H1 (cell line): ENCODE measurements around the gene MRRF. TPM values are rescaled to one million over a fixed set of nuclear protein-coding genes. Genes with fewer than 3 reads are reported as not detected.

ENCODE experiments used
- EP300 ChIP-seq, 2 experiments: IDR thresholded peaks; 1 replicate in 1 of 2; 2 replicates in 1 of 2; pipeline ENCODE4 v1.6.1; 2011 to 2012; ENCODE audit warnings: low read depth in 2 of 2, low read length in 2 of 2, mild to moderate bottlenecking in 2 of 2, borderline replicate concordance in 1 of 2, inconsistent platforms in 1 of 2, moderate library complexity in 1 of 2
- JUND ChIP-seq: IDR thresholded peaks from 2 replicates; pipeline ENCODE4 v1.6.1; 2011; ENCODE audit warnings: mild to moderate bottlenecking, improper control_type of control experiment, low read length
- RFX5 ChIP-seq: IDR thresholded peaks from 2 replicates; pipeline ENCODE4 v1.6.1; 2011; ENCODE audit warnings: low read depth, low read length, improper control_type of control experiment, borderline replicate concordance
- RXRA ChIP-seq: IDR thresholded peaks from 2 replicates; pipeline ENCODE4 v1.6.1; 2011; ENCODE audit warnings: low read depth, mild to moderate bottlenecking, low read length, moderate library complexity; ENCODE audit not compliant: insufficient read depth
- SAP30 ChIP-seq: fragments of 300-600 bp; sonication (generic); IDR thresholded peaks from 2 replicates; pipeline ENCODE4 v1.7.1; 2012; ENCODE audit warnings: low read length, moderate library complexity, mild to moderate bottlenecking, inconsistent platforms; ENCODE audit not compliant: insufficient read depth, insufficient replicate concordance
- polyA plus RNA-seq, 7 experiments: library from polyadenylated mRNA; depleted of rRNA in 3 of 7; stranded (reverse) in 5 of 7; unstranded in 2 of 7; fragments of >200 nt in 5 of 7; fragments of 200-250 nt in 2 of 7; gene quantifications; 1 replicate in 5 of 7; 2 replicates in 1 of 7; 4 replicates in 1 of 7; pipeline versions ENCODE4 v1.2.1 to v1.2.3, GENCODE V29; 2011 to 2013; ENCODE audit warnings: missing spikeins in 2 of 7, mixed read lengths in 2 of 7
- total RNA-seq: library from RNA; stranded (reverse); fragmentation: NEBNext Ultra II Directional; extraction: Animal tissue kit (Norgen Biotek cat#: 25700); gene quantifications from 2 replicates; pipeline ENCODE4 v1.2.1, GENCODE V29; 2021

MRRF gene
- total and polyA plus RNA-seq, 2 of the 8 experiments (the other 6 are each of a cell fraction or from before 2014, with no cell fraction given) = 29.4 to 47.8 TPM

GRCh38 chr9:122256206-122256605, 8.5 kb upstream of the MRRF start (continued):
- TF ChIP-seq RFX5 = no peak
- TF ChIP-seq SAP30 = no peak
- TF ChIP-seq RXRA = no peak
- TF ChIP-seq EP300 (IDR thresholded peaks at IDR 0.05; ENCODE audit: borderline replicate concordance in 1 of 2, low read depth in 2 of 2, low read length in 2 of 2) = no peak
- TF ChIP-seq JUND = no peak
